EL (cell line): Measurements from ENCODE around the gene FAM135A.

Source experiments
- DNase-seq: peaks from one replicate; pipeline ENCODE4 v3.0.0-alpha.2; 2016

Gene FAM135A

GRCh38 chr6:70413114-70413991 lies at the start of gene FAM135A:
Gene FAM135A (plus strand): TSS chr6:70413508. CDS start chr6:70428343, 14,835 bp downstream.
- peak; percentile 98 for DNase-seq

GRCh38 chr6:70363741-70364493 lies 49.4 kb upstream of the FAM135A start:
- DNase-seq = no peak

- peak; percentile 68 for DNase-seq
These were observed 43.9 kb upstream of the FAM135A start for GRCh38 chr6:70369332-70369950.

GRCh38 chr6:70370496-70370895 lies 42.8 kb upstream of the FAM135A start:
- DNase-seq = no peak

GRCh38 chr6:70371454-70372105 lies 41.7 kb upstream of the FAM135A start:
- DNase-seq = peak; percentile 67

- DNase-seq = peak; percentile 75
These were observed 38.1 kb upstream of the FAM135A start for GRCh38 chr6:70375166-70375565.

GRCh38 chr6:70375882-70376281 lies 37.4 kb upstream of the FAM135A start:
- no peak for DNase-seq

GRCh38 chr6:70376628-70377027 lies 36.7 kb upstream of the FAM135A start:
- DNase-seq = no peak

GRCh38 chr6:70377372-70377771 lies 35.9 kb upstream of the FAM135A start:
- DNase-seq = no peak

- DNase-seq = no peak
These were observed 33.8 kb upstream of the FAM135A start for GRCh38 chr6:70379473-70380013.

GRCh38 chr6:70380252-70380651 lies 33.1 kb upstream of the FAM135A start:
- DNase-seq = no peak

- no peak for DNase-seq
These were observed 32.4 kb upstream of the FAM135A start for GRCh38 chr6:70380771-70381416.

GRCh38 chr6:70381417-70381782 lies 31.9 kb upstream of the FAM135A start:
- DNase-seq = no peak

GRCh38 chr6:70385901-70386300 lies 27.4 kb upstream of the FAM135A start:
- no peak for DNase-seq

- no peak for DNase-seq
These were observed 24.5 kb upstream of the FAM135A start for GRCh38 chr6:70388814-70389213.

- no peak for DNase-seq
These were observed 24.0 kb upstream of the FAM135A start for GRCh38 chr6:70389261-70389660.

- no peak for DNase-seq
These were observed 23.2 kb upstream of the FAM135A start for GRCh38 chr6:70390067-70390466.

- no peak for DNase-seq
These were observed 21.8 kb upstream of the FAM135A start for GRCh38 chr6:70391492-70391891.

GRCh38 chr6:70394518-70395300 lies 18.6 kb upstream of the FAM135A start:
- DNase-seq = no peak

- no peak for DNase-seq
These were observed 18.0 kb upstream of the FAM135A start for GRCh38 chr6:70395301-70395672.

- no peak for DNase-seq
These were observed 17.1 kb upstream of the FAM135A start for GRCh38 chr6:70396163-70396562.
